A549 (cell line): ENCODE data around the gene SLIT3. TPM values are rescaled to one million over a fixed set of nuclear protein-coding genes. Genes with fewer than 3 reads are reported as not detected.
"Not testable (repeated sequence)": the region's sequence is repeated elsewhere in the genome, so short reads cannot be mapped to it uniquely, and the experiment has no call there.

Experiments
- ATAC-seq, 2 experiments: fragments of 200-7000 bp in 1 of 2; fragments of >200 bp in 1 of 2; cut with Nextera tagmentation in 1 of 2; cut with Tn5 transposase in 1 of 2; 3 replicates each; pipeline versions ENCODE4 v1.8.0 to v1.9.1; 2018 to 2020; ENCODE audit warnings: mild to moderate bottlenecking in 1 of 2, moderate library complexity in 1 of 2
- CTCF ChIA-PET: fragments of 300-600 bp; sonication (Branson Sonifier 250); formaldehyde crosslinking; extraction: SDS; loops from one replicate; lab custom pipeline; 2021; ENCODE audit warnings: antibody characterized with exemption, inconsistent platforms; lab: Yijun Ruan, JAX
- POLR2A ChIA-PET: fragments of 350-600 bp; formaldehyde crosslinking; extraction: SDS; loops from one replicate; lab custom pipeline; 2021; ENCODE audit warnings: antibody characterized with exemption, inconsistent platforms; lab: Yijun Ruan, JAX
- DNase-seq, 2 experiments: peaks; one replicate each; pipeline versions ENCODE4 v3.0.0 to v3.0.0-alpha.2; 2011 to 2016; ENCODE audit warnings: low read depth in 1 of 2, low spot score in 1 of 2
- FAIRE-seq: peaks from 2 replicates; lab custom pipeline; 2011; peaks lifted over from hg19 to GRCh38; lab: Jason Lieb, UNC
- H3K27ac ChIP-seq, 2 experiments: fragments of >200 bp; sonication (Bioruptor Twin); formaldehyde crosslinking; 3 replicates each; pipeline ENCODE4 v1.5.1; 2016 to 2017
- H3K4me1 ChIP-seq: fragments of >200 bp; sonication (Bioruptor Twin); formaldehyde crosslinking; 3 replicates; pipeline ENCODE4 v1.6.1; 2016
- H3K4me2 ChIP-seq: fragments of >200 bp; sonication (Bioruptor Twin); formaldehyde crosslinking; 3 replicates; pipeline ENCODE4 v1.6.1; 2016
- H3K4me3 ChIP-seq: fragments of >200 bp; sonication (Bioruptor Twin); formaldehyde crosslinking; 3 replicates; pipeline ENCODE4 v1.5.1; 2016
- H3K9me3 ChIP-seq: fragments of >200 bp; sonication (Bioruptor Twin); formaldehyde crosslinking; 3 replicates; pipeline ENCODE4 v1.6.1; 2016
- ATOH8 ChIP-seq: fragments of 250-450 bp; sonication (Bioruptor Pico); IDR thresholded peaks from 2 replicates; pipeline ENCODE4 v1.5.0; 2020; ENCODE audit warnings: low read depth, mild to moderate bottlenecking, moderate library complexity
- BCL3 ChIP-seq: fragments of >200 bp; sonication (Bioruptor Twin); formaldehyde crosslinking; IDR thresholded peaks from 3 replicates; pipeline ENCODE4 v1.6.1; 2016
- BHLHE40 ChIP-seq: IDR thresholded peaks from 2 replicates; pipeline ENCODE4 v1.6.1; 2012; ENCODE audit warnings: low read depth, low read length, inconsistent platforms
- CBX2 ChIP-seq: fragments of 200-600 bp; sonication (generic); IDR thresholded peaks from 2 replicates; pipeline ENCODE4 v1.6.1; 2016; ENCODE audit warnings: low read depth, mild to moderate bottlenecking, borderline replicate concordance
- CEBPB ChIP-seq, 2 experiments: fragments of >200 bp in 1 of 2; sonication (Bioruptor Twin) in 1 of 2; formaldehyde crosslinking in 1 of 2; IDR thresholded peaks; 2 replicates each; pipeline ENCODE4 v1.6.1; 2012 to 2016
- CTCF ChIP-seq: fragments of >200 bp; sonication (Bioruptor Twin); formaldehyde crosslinking; IDR thresholded peaks from 3 replicates; pipeline ENCODE4 v1.5.1; 2016
- E2F6 ChIP-seq: IDR thresholded peaks from 2 replicates; pipeline ENCODE4 v1.6.1; 2012; ENCODE audit warnings: low read depth, borderline replicate concordance
- FOSB ChIP-seq: fragments of 250-450 bp; sonication (Bioruptor Pico); IDR thresholded peaks from 2 replicates; pipeline ENCODE4 v1.5.0; 2020; ENCODE audit warnings: mild to moderate bottlenecking, moderate library complexity
- HES2 ChIP-seq: fragments of >200 bp; sonication (Bioruptor Twin); formaldehyde crosslinking; IDR thresholded peaks from 2 replicates; pipeline ENCODE4 v1.6.1; 2016
- HOXB13 ChIP-seq: fragments of 250-450 bp; sonication (Bioruptor Pico); IDR thresholded peaks from 2 replicates; pipeline ENCODE4 v1.5.0; 2020; ENCODE audit warnings: low read depth, mild to moderate bottlenecking, moderate library complexity
- JUN ChIP-seq, 2 experiments: fragments of >200 bp; sonication (Bioruptor Twin); formaldehyde crosslinking; IDR thresholded peaks; 2 replicates in 1 of 2; 3 replicates in 1 of 2; pipeline ENCODE4 v1.6.1; 2016 to 2017
- KDM1A ChIP-seq: fragments of 200-600 bp; sonication (generic); IDR thresholded peaks from 2 replicates; pipeline ENCODE4 v1.6.1; 2016; ENCODE audit warnings: low read depth, mild to moderate bottlenecking
- MAFK ChIP-seq: fragments of 450-650 bp; IDR thresholded peaks from 2 replicates; pipeline ENCODE4 v1.6.1; 2014; ENCODE audit not compliant: partially characterized antibody
- NFE2L2 ChIP-seq: fragments of 150-350 bp; conservative IDR thresholded peaks from 2 replicates; pipeline ENCODE4 v1.6.1; 2014; ENCODE audit warnings: low read length
- NR3C1 ChIP-seq: fragments of >200 bp; sonication (Bioruptor Twin); formaldehyde crosslinking; IDR thresholded peaks from 3 replicates; pipeline ENCODE4 v1.6.1; 2017
- POLR2AphosphoS2 ChIP-seq: conservative IDR thresholded peaks from 2 replicates; pipeline ENCODE4 v1.6.1; 2012; ENCODE audit warnings: low read length, improper control_type of control experiment, inconsistent platforms
- RCOR1 ChIP-seq: fragments of 150-350 bp; IDR thresholded peaks from 2 replicates; pipeline ENCODE4 v1.6.1; 2014; ENCODE audit warnings: antibody characterized with exemption, low read length, low read depth
- SREBF2 ChIP-seq: fragments of 450-650 bp; IDR thresholded peaks from 2 replicates; pipeline ENCODE4 v1.6.1; 2014; ENCODE audit warnings: mild to moderate bottlenecking, moderate library complexity
- TFCP2L1 ChIP-seq: fragments of 250-450 bp; sonication (Bioruptor Pico); IDR thresholded peaks from 2 replicates; pipeline ENCODE4 v1.5.0; 2021; ENCODE audit warnings: mild to moderate bottlenecking
- ZNF302 ChIP-seq: fragments of 250-450 bp; sonication (Bioruptor Pico); IDR thresholded peaks from 2 replicates; pipeline ENCODE4 v1.9.0; 2021; ENCODE audit warnings: inconsistent platforms, mild to moderate bottlenecking, moderate library complexity
- WGBS: methylation state at CpG from one replicate; pipeline ENCODE4 v1.1.6; 2017; ENCODE audit errors: missing lambda C conversion rate; 5-methylcytosine and 5-hydroxymethylcytosine counted together
- polyA plus RNA-seq, 4 experiments: library from polyadenylated mRNA; depleted of rRNA in 3 of 4; stranded (reverse); fragments of >200 nt; fragmentation: RNase III in 1 of 4; extraction: RNeasy Plus Mini Kit Qiagen cat#74134 plus additional on column Dnase treatment in 1 of 4; gene quantifications; 2 replicates in 3 of 4; 3 replicates in 1 of 4; pipeline ENCODE4 v1.2.3, GENCODE V29; 2011 to 2017

SLIT3 gene
- polyA plus RNA-seq, 2 of the 4 experiments (the other 2 are of a cell fraction) = 12.7 to 22.9 TPM

- FAIRE-seq (no peak), ATAC-seq (peak in 1 of 2 experiments; percentile 45; a peak in 3 of 6 replicates), DNase-seq (no peak)
- no peak overlapping the region for H3K27ac ChIP-seq
- ChIA-PET POLR2A (no interaction called here), CTCF (interaction anchor here (0.7 kb wide), 1 partner anchor 226 kb away, joined by 3 read pairs; no protein-coding TSS in a partner anchor)
- peak overlapping the region; percentile 30; the same call in 2 of the 3 replicates for H3K4me2 ChIP-seq
- H3K4me3 ChIP-seq = no peak overlapping the region
- peaks cover 20% of the 10 kb centered on the region for H3K4me1 ChIP-seq
- TF ChIP-seq KDM1A = no peak
- TF ChIP-seq SREBF2 = no peak
- no peak for TF ChIP-seq RCOR1
- no peak for TF ChIP-seq NFE2L2
- TF ChIP-seq NR3C1 = no peak
- TF ChIP-seq BHLHE40 = no peak
- TF ChIP-seq ATOH8 = no peak
- no peak for TF ChIP-seq CEBPB (IDR thresholded peaks at IDR 0.05)
- TF ChIP-seq MAFK = no peak
- no peak for TF ChIP-seq POLR2AphosphoS2
- no peak for TF ChIP-seq HES2
- TF ChIP-seq E2F6 = no peak
- TF ChIP-seq CBX2 = no peak
- TF ChIP-seq HOXB13 = no peak
- TF ChIP-seq CTCF = no peak
- TF ChIP-seq FOSB = no peak
- TF ChIP-seq ZNF302 = no peak
- TF ChIP-seq BCL3 = no peak
- no peak for TF ChIP-seq JUN (IDR thresholded peaks at IDR 0.05)
- H3K9me3 ChIP-seq = no peaks in the 10 kb centered on the region
These were observed 87.5 kb downstream of the SLIT3 start for GRCh38 chr5:169213479-169213878.

DNA sequence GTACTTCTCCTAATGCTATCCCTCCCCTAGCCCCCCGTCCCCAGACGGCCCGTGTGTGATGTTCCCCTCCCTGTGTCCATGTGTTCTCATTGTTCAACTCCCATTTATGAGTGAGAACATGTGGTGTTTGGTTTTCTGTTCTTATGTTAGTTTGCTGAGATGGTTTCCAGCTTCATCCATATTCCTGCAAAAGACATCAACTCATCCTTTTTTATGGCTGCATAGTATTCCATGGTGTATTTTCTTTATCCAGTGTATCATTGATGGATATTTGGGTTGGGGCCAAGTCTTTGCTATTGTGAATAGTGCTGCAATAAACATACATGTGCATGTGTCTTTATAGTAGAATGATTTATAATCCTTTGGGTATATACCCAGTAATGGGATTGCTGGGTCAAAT lies 89.2 kb downstream of the SLIT3 start:
- DNase-seq, H3K9me3 ChIP-seq, ATAC-seq, POLR2A ChIA-PET, CTCF ChIA-PET, H3K4me2 ChIP-seq, FAIRE-seq, H3K27ac ChIP-seq, H3K4me3 ChIP-seq: not testable (repeated sequence)
- H3K4me1 ChIP-seq = peaks cover 12% of the 10 kb centered on the region; the same call in 2 of the 3 replicates
- 89% methylated on average over 3 of the region's 3 CpGs for WGBS

- no peak for FAIRE-seq
- CTCF ChIA-PET = no interaction called here
These were observed 96.0 kb downstream of the SLIT3 start for GRCh38 chr5:169204788-169205400.

More at GRCh38 chr5:169204788-169205400, 96.0 kb downstream of the SLIT3 start:
- DNase-seq (no peak), ATAC-seq (no peak)
- no peak for TF ChIP-seq HES2
- no peak for TF ChIP-seq TFCP2L1
- Histone ChIP-seq H3K27ac (no peak overlapping the region), H3K4me2 (no peak overlapping the region), H3K9me3 (peaks cover 18% of the 10 kb centered on the region), H3K4me1 (no peaks in the 10 kb centered on the region), H3K4me3 (no peak overlapping the region)
- WGBS = 88% methylated on average over 8 of the region's 8 CpGs
- POLR2A ChIA-PET = no interaction called here
